ENCODE measurements around the gene STAT3. TPM values are rescaled to one million over a fixed set of nuclear protein-coding genes. Genes with fewer than 3 reads are reported as not detected.

STAT3 gene
- total RNA-seq, 2 donors from 2014 or later, result 79.4 to 99.5 TPM

DNA sequence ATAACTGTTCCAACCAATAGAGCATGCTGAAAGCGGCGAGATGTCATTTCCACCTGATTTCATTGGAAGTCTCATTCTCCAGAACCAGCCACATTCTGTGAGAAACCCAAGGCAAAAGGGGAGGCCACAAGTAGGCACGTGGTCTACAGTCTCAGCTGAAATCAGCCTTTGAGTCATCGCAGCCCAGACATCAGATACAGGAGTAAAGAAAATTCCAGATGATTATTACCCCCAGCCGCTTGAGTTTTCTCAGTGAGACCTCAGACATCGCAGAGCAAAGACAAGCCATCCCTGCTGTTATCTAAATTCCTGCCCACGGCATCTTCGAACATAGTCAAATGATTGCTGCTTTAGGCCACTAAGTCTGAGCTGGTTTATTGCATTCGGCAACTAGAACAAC lies 23.1 kb downstream of the STAT3 start:
- no peak overlapping the region for H3K4me3 ChIP-seq
- no peak overlapping the region for H3K27ac ChIP-seq
- no peaks in the 10 kb centered on the region for H3K9me3 ChIP-seq
- no peak for ATAC-seq
- H3K27me3 ChIP-seq, result no peaks in the 10 kb centered on the region
- no peak for DNase-seq
- TF ChIP-seq, protein P1, sequence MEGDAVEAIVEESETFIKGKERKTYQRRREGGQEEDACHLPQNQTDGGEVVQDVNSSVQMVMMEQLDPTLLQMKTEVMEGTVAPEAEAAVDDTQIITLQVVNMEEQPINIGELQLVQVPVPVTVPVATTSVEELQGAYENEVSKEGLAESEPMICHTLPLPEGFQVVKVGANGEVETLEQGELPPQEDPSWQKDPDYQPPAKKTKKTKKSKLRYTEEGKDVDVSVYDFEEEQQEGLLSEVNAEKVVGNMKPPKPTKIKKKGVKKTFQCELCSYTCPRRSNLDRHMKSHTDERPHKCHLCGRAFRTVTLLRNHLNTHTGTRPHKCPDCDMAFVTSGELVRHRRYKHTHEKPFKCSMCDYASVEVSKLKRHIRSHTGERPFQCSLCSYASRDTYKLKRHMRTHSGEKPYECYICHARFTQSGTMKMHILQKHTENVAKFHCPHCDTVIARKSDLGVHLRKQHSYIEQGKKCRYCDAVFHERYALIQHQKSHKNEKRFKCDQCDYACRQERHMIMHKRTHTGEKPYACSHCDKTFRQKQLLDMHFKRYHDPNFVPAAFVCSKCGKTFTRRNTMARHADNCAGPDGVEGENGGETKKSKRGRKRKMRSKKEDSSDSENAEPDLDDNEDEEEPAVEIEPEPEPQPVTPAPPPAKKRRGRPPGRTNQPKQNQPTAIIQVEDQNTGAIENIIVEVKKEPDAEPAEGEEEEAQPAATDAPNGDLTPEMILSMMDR (IDR thresholded peaks at IDR 0.05), result no peak
- no peak for TF ChIP-seq POLR2A (IDR thresholded peaks at IDR 0.05)
- peaks cover 39% of the 10 kb centered on the region for H3K4me1 ChIP-seq
- intact Hi-C loops (cut with DNase I), result no loop called here
- 79 to 85% methylated on average over 9 of the region's 9 CpGs for WGBS, 2 donors
- H3K36me3 ChIP-seq (replicated peaks in 1 of 2; ENCODE audit: insufficient read depth in 1 of 2, low read depth in 2 of 2), result no peaks in the 10 kb centered on the region

DNA sequence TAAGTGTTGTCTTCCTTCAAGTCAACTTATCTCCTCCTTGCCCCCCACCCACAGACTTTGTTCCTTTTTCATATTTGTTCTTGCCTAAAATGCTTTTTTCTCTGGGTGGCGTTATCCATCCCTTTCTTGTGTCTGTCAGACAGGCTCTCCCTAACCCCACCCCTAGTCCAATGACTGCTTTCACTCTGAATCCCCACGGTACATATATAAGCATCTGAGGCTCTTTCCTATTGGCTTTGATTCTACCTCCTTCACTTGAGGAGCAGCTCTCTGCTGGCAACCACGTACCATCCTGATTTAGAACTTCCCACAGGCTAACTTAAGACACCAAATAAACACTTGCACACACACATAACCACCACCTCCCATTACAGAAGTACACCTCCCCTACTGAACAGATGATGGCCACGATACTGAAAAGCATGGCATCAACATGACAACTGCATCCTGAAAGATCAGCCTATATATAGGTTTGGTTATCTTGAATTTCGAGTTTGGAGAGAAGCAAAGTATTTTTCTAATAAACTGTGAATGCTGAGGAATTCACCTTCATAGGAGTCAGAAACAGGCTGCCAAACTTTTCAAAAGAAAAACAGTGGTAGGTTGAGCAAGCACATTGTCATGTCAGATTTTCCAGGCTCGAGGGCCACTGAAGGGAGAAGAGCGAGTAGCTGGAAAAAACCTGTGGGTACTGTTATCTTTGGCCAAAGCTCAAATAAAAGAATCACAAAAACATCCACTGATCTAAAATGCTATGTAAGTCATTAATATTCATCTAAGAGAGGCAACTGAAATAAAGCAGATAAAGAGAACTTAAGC lies 24.3 kb downstream of the STAT3 start:
- H3K27me3 ChIP-seq, result no peaks in the 10 kb centered on the region
- ATAC-seq (no peak), DNase-seq (no peak)
- TF ChIP-seq, protein P1 (IDR thresholded peaks at IDR 0.05), result no peak
- H3K4me1 ChIP-seq, result peaks cover 39% of the 10 kb centered on the region
- H3K9me3 ChIP-seq, result no peaks in the 10 kb centered on the region
- no peaks in the 10 kb centered on the region for H3K36me3 ChIP-seq (replicated peaks in 1 of 2; ENCODE audit: insufficient read depth in 1 of 2, low read depth in 2 of 2)
- H3K4me3 ChIP-seq, result no peak overlapping the region
- 61 to 74% methylated on average over 7 of the region's 7 CpGs for WGBS, 2 donors
- intact Hi-C loops (cut with DNase I), result no loop called here
- no peak overlapping the region for H3K27ac ChIP-seq

DNA sequence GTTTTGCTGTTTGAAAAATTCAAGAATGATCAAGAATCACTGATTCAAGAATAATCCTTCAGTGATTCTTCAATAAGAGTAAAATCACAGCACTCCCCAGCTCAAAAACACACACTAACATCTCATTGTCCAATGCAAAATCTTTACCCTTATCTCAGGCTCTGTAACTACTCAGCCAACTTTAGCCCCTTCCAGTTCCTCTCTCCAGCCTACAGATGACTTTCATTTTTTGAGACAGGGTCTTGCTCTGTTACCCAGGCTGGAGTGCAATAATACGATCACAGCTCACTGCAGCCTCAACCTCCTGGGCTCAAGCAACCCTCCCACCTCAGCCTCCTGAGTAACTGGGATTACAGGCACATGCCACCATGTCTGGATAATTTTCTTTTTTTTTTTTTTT lies 25.0 kb downstream of the STAT3 start:
- Histone ChIP-seq H3K36me3 (replicated peaks in 1 of 2; ENCODE audit: insufficient read depth in 1 of 2, low read depth in 2 of 2) (no peaks in the 10 kb centered on the region), H3K4me3 (no peak overlapping the region), H3K27me3 (no peaks in the 10 kb centered on the region), H3K27ac (no peak overlapping the region), H3K9me3 (no peaks in the 10 kb centered on the region), H3K4me1 (peaks cover 41% of the 10 kb centered on the region)
- intact Hi-C loops (cut with DNase I), result no loop called here
- WGBS, 2 donors, result 93 to 96% methylated on average over 1 of the region's 1 CpG
- TF ChIP-seq, protein P1 (IDR thresholded peaks at IDR 0.05), result no peak
- no peak for TF ChIP-seq POLR2A (IDR thresholded peaks at IDR 0.05)
- ATAC-seq (no peak), DNase-seq (no peak)

DNA sequence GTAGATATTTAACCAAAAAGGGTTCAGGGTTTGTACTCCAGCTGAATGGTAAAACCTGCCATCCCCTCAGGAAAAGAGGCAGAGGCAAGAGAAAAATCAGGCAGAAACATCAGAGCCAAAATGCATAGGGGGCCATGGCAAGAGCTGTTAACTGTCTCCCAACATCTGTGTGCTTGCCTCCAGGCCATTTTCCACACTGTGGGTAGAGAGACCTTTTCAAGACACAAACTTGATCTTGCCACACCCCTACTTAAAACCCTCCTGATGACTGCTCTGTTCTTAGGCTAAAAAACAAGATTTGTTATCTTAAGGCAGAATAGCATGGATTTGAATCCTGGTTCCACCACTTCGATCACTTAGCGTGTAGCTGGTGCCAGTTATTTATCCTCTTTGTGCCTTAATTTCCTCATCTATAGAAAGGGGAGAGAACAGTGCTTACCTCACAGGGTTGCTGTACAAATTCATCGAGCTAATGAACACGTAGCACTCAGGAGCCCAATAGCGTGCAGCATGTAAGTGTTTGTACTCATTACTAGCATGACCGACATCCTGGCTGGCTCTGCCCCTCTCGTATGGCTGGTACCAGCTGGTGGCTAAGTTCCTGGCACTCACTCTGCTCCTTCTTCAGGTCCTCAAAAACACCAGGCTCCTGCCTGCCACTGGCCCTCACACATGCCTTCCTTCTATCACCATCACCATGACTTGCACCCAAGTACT lies 25.8 kb downstream of the STAT3 start:
- intact Hi-C loops (cut with DNase I), result no loop called here
- Histone ChIP-seq H3K27me3 (no peaks in the 10 kb centered on the region), H3K4me3 (no peak overlapping the region), H3K4me1 (peaks cover 41% of the 10 kb centered on the region), H3K9me3 (no peaks in the 10 kb centered on the region), H3K36me3 (replicated peaks in 1 of 2; ENCODE audit: insufficient read depth in 1 of 2, low read depth in 2 of 2) (no peaks in the 10 kb centered on the region), H3K27ac (peak overlapping the region in 1 of 4 donors; percentile 39)
- no peak for ATAC-seq
- 77 to 88% methylated on average over 7 of the region's 7 CpGs for WGBS, 2 donors
- TF ChIP-seq POLR2A (IDR thresholded peaks at IDR 0.05), result no peak
- TF ChIP-seq, protein P1 (IDR thresholded peaks at IDR 0.05), result no peak
- DNase-seq, result peak in 3 of 4 donors; percentile 14 to 23 (median 20)
